Natural killer cell (primary cell): Measurements from ENCODE around the gene DNAI1. TPM values are rescaled to one million over a fixed set of nuclear protein-coding genes. Genes with fewer than 3 reads are reported as not detected.

Experiments
- ATAC-seq, 3 donors: fragments of 150-1000 bp in 2 of 3; fragments of 200-7000 bp in 1 of 3; cut with Tn5 transposase; 1 replicate in 1 of 3; 2 replicates in 2 of 3; pipeline ENCODE4 v1.10.0; 2021; ENCODE audit warnings: mild to moderate bottlenecking in 2 of 3, moderate library complexity in 2 of 3
- DNase-seq, 2 donors: peaks; one replicate each; pipeline versions ENCODE4 v3.0.0 to v3.0.0-alpha.2; 2013 to 2021; ENCODE audit warnings: mixed read lengths in 1 of 2
- H3K27ac ChIP-seq: one replicate; pipeline ENCODE4 v1.5.1; 2013; ENCODE audit warnings: mild to moderate bottlenecking, low read length
- H3K27me3 ChIP-seq: one replicate; pipeline ENCODE4 v1.6.1; 2013; ENCODE audit warnings: low read length; ENCODE audit not compliant: control insufficient read depth, insufficient read depth
- H3K36me3 ChIP-seq: one replicate; pipeline ENCODE4 v1.6.1; 2013; ENCODE audit warnings: low read length; ENCODE audit not compliant: control insufficient read depth, insufficient read depth
- H3K4me1 ChIP-seq: one replicate; pipeline ENCODE4 v1.6.1; 2013; ENCODE audit warnings: low read length; ENCODE audit not compliant: control insufficient read depth, insufficient read depth
- H3K4me3 ChIP-seq: one replicate; pipeline ENCODE4 v1.5.1; 2013; ENCODE audit warnings: low read length
- H3K9me3 ChIP-seq: one replicate; pipeline ENCODE4 v1.6.1; 2013; ENCODE audit warnings: low read length; ENCODE audit not compliant: control insufficient read depth, insufficient read depth
- H3K27ac Mint-ChIP-seq, 2 donors: one replicate each; pipeline ENCODE4 v1.8.0; 2022; ENCODE audit warnings: mild to moderate bottlenecking in 2 of 2, mixed read lengths in 2 of 2, moderate library complexity in 1 of 2
- H3K27me3 Mint-ChIP-seq, 2 donors: one replicate each; pipeline ENCODE4 v1.8.0; 2022; ENCODE audit warnings: low read depth in 2 of 2, mixed read lengths in 2 of 2
- H3K36me3 Mint-ChIP-seq: one replicate; pipeline ENCODE4 v1.8.0; 2022; ENCODE audit warnings: mixed read lengths
- H3K4me1 Mint-ChIP-seq, 2 donors: one replicate each; pipeline ENCODE4 v1.8.0; 2022; ENCODE audit warnings: mixed read lengths in 2 of 2
- H3K4me3 Mint-ChIP-seq: one replicate; pipeline ENCODE4 v1.8.0; 2022; ENCODE audit warnings: mild to moderate bottlenecking, moderate library complexity, mixed read lengths
- H3K9me3 Mint-ChIP-seq, 2 donors: one replicate each; pipeline ENCODE4 v1.8.0; 2022; ENCODE audit warnings: mixed read lengths in 2 of 2
- WGBS: methylation state at CpG from one replicate; pipeline ENCODE4 v1.1.7; 2013; ENCODE audit warnings: missing lambda C conversion rate; ENCODE audit not compliant: insufficient coverage; 5-methylcytosine and 5-hydroxymethylcytosine counted together
- intact Hi-C: fragments of 100-400 bp; cut with micrococcal nuclease; formaldehyde crosslinking; loops from one replicate; pipeline ENCODE4 v1.14.2; 2022
- total RNA-seq, 4 donors: library from RNA; stranded (reverse); fragments of 120-200 nt in 1 of 4; gene quantifications; one replicate each; pipeline versions ENCODE4 v1.2.3 to v1.2.4, GENCODE V29; 2013 to 2022
- TF ChIP-seq, protein P1 (sequence below): fragments of 200-600 bp; IDR thresholded peaks from one replicate; pipeline ENCODE4 v1.8.0; 2022; ENCODE audit warnings: antibody characterized with exemption

Gene DNAI1
- total RNA-seq, 3 donors from 2014 or later (not counting 1 experiment from before 2014, with no cell fraction given) = not detected

DNA sequence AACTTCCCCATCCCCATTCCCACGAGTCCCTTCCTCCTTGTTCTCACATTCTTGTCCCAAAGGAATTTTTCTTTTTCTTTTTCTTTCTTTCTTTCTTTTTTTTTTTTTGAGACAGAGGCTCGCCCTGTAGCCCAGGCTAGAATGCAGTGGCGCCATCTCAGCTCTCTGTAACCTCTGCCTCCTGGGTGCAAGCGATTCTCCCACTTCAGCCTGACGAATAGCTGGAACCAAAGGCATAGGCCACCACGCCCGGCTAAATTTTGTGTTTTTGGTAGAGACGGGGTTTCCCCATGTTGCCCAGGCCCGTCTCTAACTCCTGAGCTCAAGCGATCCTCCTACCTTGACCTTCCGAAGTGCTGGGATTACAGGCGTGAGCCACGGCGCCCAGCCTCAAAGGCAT, 751 bp downstream of the DNAI1 start:
- peaks cover 20% of the 10 kb centered on the region for H3K4me1 ChIP-seq
- Mint-ChIP-seq H3K4me1 (peaks cover 25 to 42% of the 10 kb centered on the region in 2 donors), H3K9me3 (no peaks in the 10 kb centered on the region), H3K27ac (peak overlapping the region; percentile 60 to 76), H3K4me3 (peak overlapping the region; percentile 77), H3K27me3 (peaks cover 0 to 14% of the 10 kb centered on the region in 2 donors), H3K36me3 (no peaks in the 10 kb centered on the region)
- no peaks in the 10 kb centered on the region for H3K27me3 ChIP-seq
- intact Hi-C loops = loop anchor here (2.0 kb wide), 3 partner anchors 79 to 205 kb away; partner anchors contain the start of gene RPP25L
- no peak overlapping the region for H3K4me3 ChIP-seq
- H3K36me3 ChIP-seq = no peaks in the 10 kb centered on the region
- DNase-seq (no peak), ATAC-seq (no peak)
- H3K9me3 ChIP-seq = no peaks in the 10 kb centered on the region
- TF ChIP-seq, protein P1, sequence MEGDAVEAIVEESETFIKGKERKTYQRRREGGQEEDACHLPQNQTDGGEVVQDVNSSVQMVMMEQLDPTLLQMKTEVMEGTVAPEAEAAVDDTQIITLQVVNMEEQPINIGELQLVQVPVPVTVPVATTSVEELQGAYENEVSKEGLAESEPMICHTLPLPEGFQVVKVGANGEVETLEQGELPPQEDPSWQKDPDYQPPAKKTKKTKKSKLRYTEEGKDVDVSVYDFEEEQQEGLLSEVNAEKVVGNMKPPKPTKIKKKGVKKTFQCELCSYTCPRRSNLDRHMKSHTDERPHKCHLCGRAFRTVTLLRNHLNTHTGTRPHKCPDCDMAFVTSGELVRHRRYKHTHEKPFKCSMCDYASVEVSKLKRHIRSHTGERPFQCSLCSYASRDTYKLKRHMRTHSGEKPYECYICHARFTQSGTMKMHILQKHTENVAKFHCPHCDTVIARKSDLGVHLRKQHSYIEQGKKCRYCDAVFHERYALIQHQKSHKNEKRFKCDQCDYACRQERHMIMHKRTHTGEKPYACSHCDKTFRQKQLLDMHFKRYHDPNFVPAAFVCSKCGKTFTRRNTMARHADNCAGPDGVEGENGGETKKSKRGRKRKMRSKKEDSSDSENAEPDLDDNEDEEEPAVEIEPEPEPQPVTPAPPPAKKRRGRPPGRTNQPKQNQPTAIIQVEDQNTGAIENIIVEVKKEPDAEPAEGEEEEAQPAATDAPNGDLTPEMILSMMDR = no peak
- WGBS = 89% methylated on average over 14 of the region's 14 CpGs
- no peak overlapping the region for H3K27ac ChIP-seq

GRCh38 chr9:34459941-34460340, 1.3 kb downstream of the DNAI1 start:
- Mint-ChIP-seq H3K4me1 (peaks cover 25 to 38% of the 10 kb centered on the region in 2 donors), H3K4me3 (peak overlapping the region; percentile 52), H3K36me3 (no peaks in the 10 kb centered on the region), H3K9me3 (no peaks in the 10 kb centered on the region), H3K27me3 (peaks cover 0 to 14% of the 10 kb centered on the region in 2 donors), H3K27ac (peak overlapping the region in 1 of 2 donors; percentile 60)
- no peaks in the 10 kb centered on the region for H3K36me3 ChIP-seq
- no peaks in the 10 kb centered on the region for H3K9me3 ChIP-seq
- H3K4me1 ChIP-seq = peaks cover 20% of the 10 kb centered on the region
- TF ChIP-seq, protein P1 = no peak
- 10% methylated on average over 3 of the region's 3 CpGs for WGBS
- intact Hi-C loops = loop anchor here (2.0 kb wide), 3 partner anchors 79 to 205 kb away; partner anchors contain the start of gene RPP25L
- no peaks in the 10 kb centered on the region for H3K27me3 ChIP-seq
- ATAC-seq (no peak), DNase-seq (no peak)
- H3K4me3 ChIP-seq = no peak overlapping the region
- no peak overlapping the region for H3K27ac ChIP-seq

DNA sequence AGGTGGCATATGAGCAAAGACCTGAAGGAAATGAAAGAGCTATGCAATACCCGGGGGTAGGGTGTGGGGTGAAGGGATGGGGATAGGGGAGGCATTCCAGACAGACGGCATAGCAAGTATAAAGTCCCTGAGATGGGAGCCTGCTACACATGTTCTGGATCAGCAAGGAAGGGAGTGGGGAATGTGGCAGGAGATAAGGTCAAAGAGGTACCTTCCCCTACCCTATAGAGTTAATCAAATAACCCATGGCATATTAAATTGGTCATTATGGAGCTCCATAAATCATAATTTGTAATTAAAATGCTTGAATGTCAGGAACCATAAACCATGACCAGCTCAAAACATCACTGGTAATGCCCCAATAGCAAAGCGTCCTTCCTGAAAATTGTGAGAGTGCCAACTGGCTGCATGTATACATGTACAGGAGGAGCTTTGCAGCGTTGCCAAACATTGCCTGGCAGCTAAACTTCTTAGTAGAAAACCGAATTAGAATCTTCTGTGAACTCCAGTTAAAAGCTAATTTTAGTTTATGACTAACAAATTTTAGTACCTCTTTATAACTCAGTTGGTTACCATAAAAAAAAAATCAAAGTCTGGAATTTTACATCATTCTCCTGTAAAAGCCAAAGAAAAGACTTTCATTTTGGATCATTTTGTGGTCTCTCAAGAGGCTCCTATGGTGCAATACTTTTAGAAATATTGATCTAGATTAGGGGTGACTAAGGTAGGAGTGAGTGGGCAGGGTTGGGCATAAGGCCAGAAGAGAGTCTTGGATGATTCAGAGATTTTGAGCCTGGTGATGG, 4.7 kb downstream of the DNAI1 start:
- H3K4me3 ChIP-seq = no peak overlapping the region
- peaks cover 7% of the 10 kb centered on the region for H3K4me1 ChIP-seq
- Mint-ChIP-seq H3K4me1 (peaks cover 6 to 15% of the 10 kb centered on the region in 2 donors), H3K9me3 (no peaks in the 10 kb centered on the region), H3K4me3 (no peak overlapping the region), H3K36me3 (no peaks in the 10 kb centered on the region), H3K27me3 (peaks cover 7 to 21% of the 10 kb centered on the region in 2 donors), H3K27ac (no peak overlapping the region)
- intact Hi-C loops = no loop called here
- no peaks in the 10 kb centered on the region for H3K36me3 ChIP-seq
- H3K27me3 ChIP-seq = no peaks in the 10 kb centered on the region
- TF ChIP-seq, protein P1 = no peak
- 67% methylated on average over 5 of the region's 5 CpGs for WGBS
- no peak overlapping the region for H3K27ac ChIP-seq
- DNase-seq (no peak), ATAC-seq (peak in 1 of 3 donors; percentile 66)
- no peaks in the 10 kb centered on the region for H3K9me3 ChIP-seq
